GM18861 (cell line): ENCODE results near the gene KBTBD13.
"Not testable (repeated sequence)": the region's sequence is repeated elsewhere in the genome, so short reads cannot be mapped to it uniquely, and the experiment has no call there.

Source experiments
- ATAC-seq: cut with Tn5 transposase; IDR thresholded peaks from one replicate; pipeline ENCODE4 v1.9.1; 2021; ENCODE audit not compliant: unreplicated experiment

The KBTBD13 gene

GRCh38 chr15:65069179-65069578 is 7.4 kb upstream of the KBTBD13 start:
- no peak for ATAC-seq

DNA sequence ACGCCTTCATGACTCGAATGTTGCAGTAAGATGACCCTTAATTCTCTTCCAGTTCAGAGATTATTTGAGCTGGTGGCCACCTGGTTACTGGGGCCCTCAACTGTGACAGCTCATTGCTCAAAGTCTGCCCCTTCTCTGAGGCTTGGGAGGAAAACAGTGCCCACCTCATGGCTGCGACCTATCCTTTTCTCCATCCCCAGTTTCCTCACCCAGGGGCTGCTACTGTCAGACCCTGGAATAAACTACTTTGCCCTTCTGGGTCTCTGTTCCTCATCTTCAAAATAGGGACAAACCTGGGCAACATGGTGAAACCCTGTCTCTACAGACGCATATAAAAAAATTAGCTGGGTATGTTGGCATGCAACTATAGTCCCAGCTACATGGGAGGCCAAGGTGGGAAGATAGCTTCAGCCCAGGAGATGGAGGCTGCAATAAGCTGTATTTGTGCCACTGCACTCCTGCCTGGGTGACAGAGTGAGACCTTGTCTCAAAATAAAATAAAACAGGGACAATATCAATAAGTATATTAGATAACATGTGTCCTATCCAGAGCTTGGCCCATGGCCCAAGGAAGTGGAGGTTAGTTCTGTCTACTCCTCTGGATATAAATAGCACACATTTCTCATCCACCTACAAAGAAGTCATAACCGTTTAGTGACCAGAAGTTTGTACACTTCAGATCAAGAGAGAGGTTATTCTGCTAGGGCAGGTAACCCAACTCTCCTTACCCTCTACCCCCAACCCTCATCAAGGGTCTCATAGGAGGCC is 6.6 kb upstream of the KBTBD13 start:
- ATAC-seq, result no peak

DNA sequence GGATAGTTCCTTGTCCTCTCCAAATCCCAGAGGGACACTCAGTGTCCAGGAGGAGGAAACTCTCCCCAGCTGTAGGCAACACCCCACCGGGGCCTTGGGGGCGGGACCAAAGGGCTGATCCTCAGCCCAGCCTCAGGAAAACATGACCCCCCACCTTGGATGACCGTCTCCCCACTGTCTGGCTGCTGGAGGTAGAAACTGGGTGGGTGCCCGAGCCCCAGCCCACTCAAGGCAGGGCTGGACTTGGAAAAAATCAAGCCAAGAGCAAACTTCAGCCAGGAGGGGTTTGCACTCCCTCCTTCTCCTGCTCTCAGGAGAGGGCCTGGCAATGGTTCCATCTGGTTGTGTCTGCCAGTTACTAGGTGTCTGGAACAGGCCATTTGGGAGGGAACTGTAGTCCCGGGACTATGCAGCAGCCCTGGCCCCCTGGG is 5.2 kb upstream of the KBTBD13 start:
- no peak for ATAC-seq

GRCh38 chr15:65072027-65072426 is 4.5 kb upstream of the KBTBD13 start:
- ATAC-seq, result no peak

GRCh38 chr15:65072617-65073016 is 3.9 kb upstream of the KBTBD13 start:
- no peak for ATAC-seq

- not testable (repeated sequence) for ATAC-seq
Observed at GRCh38 chr15:65074946-65075345, 1.6 kb upstream of the KBTBD13 start.

DNA sequence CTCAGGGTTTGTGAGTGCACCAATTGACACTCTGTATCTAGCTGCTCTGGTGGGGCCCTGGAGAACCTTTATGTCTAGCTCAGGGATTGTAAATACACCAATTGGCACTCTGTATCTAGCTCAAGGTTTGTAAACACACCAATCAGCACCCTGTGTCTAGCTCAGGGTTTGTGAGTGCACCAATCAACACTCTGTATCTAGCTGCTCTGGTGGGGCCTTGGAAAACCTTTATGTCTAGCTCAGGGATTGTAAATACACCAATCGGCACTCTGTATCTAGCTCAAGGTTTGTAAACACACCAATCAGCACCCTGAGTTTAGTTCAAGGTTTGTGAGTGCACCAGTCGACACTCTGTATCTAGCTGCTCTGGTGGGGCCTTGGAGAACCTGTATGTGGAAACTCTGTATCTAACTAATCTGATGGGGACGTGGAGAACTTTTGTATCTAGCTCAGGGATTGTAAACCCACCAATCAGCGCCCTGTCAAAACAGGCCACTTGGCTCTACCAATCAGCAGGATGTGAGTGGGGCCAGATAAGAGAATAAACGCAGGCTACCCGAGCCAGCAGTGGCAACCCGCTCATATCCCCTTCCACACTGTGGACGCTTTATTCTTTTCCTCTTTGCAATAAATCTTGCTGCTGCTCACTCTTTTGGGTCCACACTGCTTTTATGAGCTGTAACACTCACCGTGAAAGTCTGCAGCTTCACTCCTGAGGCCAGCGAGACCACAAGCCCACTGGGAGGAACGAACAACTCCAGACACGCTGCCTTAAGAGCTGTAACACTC is 745 bp upstream of the KBTBD13 start:
- not testable (repeated sequence) for ATAC-seq

GRCh38 chr15:65077291-65077980 is 890 bp downstream of the KBTBD13 start:
- ATAC-seq, result no peak

- ATAC-seq, result no peak
Observed at GRCh38 chr15:65077981-65078352, 1.4 kb downstream of the KBTBD13 start.

- no peak for ATAC-seq
Observed at GRCh38 chr15:65079580-65079979, 3.0 kb downstream of the KBTBD13 start.

DNA sequence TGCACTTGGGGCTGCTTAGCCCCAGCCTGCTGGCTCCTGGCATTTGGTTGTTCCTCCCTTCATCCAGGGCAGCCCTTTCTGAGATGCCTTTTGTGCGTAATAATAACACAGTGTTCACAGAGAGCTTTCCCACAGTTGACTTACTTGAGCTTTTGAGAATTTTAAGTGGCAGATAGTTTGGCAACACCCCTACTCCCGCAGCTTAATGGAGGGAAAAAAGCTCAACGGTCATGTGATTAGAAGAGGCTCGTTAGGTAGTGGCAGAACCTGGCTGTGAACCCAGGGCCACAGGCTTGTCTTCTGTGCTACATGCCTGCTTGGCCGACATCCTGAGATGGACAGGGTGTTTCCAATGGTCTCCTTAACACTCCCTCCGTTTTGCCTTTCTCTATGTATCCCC is 4.7 kb downstream of the KBTBD13 start:
- ATAC-seq, result no peak

- ATAC-seq, result no peak
Observed at GRCh38 chr15:65081758-65082157, 5.2 kb downstream of the KBTBD13 start.

DNA sequence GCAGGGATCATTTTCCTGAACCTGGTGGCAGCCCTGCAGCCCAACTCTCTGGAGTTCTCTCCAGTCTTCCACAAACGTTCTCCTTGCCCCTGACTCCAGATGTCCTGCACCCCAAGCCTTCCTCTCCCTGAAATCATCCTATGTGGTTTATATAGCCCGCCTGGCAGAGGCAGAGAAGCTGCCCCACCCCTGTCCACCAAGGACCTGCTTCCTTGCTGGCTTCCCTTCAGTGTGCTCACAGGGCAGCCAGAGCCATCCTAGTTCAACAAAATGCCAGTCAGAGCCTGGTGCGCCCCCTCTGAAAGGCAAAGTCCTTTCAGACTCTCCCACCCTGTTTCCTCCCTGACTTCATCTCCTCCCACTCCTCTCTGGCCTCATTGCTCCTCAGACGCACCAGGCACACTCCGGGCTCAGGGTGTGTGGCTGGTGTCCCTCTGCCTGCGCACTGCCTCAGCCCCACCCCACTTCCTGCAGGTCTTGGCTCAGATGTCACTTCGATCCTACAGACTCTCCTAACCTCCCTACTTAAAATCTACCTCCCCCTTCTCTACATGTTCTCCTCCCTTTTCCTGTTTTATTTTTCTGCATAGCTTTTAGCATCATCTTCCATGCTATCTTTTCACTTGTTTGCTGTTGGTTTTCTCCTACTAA is 5.9 kb downstream of the KBTBD13 start:
- no peak for ATAC-seq

- ATAC-seq, result no peak
Observed at GRCh38 chr15:65083262-65083701, 6.7 kb downstream of the KBTBD13 start.

DNA sequence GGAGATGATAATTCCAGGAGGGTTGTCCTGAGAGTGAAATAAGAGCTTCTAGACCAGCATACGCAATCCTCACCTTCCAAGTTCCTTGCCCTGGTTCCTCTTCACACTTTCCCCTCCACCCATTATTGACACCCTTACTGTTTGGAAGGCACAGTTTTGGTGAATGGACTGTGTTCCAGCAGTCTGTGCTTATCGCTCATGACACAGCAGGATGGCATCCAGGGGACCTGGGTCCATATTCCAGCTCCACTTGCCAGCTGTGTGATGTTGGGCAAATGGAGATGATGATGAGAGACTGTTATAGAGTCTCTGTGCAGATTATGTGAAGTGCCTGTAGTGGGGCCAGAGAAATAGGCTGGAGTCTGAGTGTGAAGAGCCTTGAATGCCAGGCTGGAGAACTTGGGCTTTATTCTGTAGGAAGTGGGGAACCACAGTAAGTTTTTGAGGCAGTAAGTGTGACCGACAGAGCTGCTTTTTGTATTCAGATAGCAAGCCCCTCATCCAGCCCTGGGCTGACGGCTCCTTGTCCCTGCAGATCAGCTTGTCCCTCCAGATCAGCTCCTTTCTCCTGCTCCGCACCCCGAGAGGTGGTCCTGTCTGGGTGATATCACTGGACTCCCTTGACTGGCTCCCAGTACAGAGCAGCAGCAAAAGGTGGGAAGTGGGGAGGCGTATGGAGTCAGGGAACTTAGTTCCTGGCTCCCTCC is 8.1 kb downstream of the KBTBD13 start:
- ATAC-seq, result no peak

DNA sequence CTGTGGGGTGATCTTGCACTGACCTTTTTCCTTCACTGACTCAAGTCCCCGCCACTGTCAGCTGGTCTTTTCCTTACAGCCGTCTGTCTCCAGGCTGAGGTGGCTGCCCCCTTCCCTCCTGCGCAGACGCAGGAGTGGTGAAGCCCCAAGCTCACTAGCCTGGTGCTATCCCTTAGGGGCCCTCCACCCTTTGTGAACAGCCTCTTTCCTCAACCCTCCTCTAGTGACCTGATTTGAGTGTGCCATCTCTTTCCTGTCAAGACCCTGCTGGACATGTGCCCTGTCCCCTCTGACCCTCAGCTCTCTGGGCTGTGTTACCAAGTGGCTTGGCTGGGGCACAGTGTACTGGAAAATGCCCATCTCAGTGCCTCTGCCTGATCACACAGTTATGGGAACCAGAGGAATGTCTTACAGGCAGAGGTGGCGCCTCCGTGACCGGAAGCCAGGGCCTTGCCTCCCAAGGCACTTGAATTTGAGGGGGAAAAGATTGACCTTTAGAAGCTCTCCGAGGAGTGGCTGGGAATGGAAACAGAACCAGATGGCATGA is 8.7 kb downstream of the KBTBD13 start:
- ATAC-seq, result no peak

- no peak for ATAC-seq
Observed at GRCh38 chr15:65085990-65086679, 9.6 kb downstream of the KBTBD13 start.

GRCh38 chr15:65086680-65087111 is 10.2 kb downstream of the KBTBD13 start:
- no peak for ATAC-seq

DNA sequence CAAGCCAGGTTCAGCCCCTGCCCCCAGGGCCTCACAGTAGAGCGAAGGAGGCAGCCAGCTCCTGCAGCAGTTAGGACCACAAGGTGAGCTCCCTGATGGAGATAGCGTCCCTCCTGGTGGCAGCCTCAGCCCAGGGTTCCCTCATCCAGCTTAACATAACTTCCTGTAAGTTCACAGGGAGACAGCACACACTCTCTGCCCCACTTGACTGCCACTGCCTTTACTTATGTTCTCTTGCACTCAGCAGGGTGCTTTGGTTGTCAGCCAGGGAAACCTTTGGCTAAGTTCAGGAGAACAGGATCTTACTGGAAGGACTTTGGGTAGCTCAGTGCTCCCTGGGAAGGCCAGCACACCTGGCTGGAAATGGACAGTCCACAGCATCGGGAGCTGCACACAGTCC is 10.9 kb downstream of the KBTBD13 start:
- ATAC-seq, result no peak
